Measurements from ENCODE around the gene UBAC1. TPM values are rescaled to one million over a fixed set of nuclear protein-coding genes. Genes with fewer than 3 reads are reported as not detected.

The UBAC1 gene
- total and polyA plus RNA-seq, 9 of the 15 experiments (the other 6 are each of a cell fraction or from before 2014, with no cell fraction given), result 94.0 to 399 (median 228) TPM

- Histone ChIP-seq H3K4me3 (no peak overlapping the region), H3K79me2 (ENCODE audit: control insufficient read depth, insufficient read depth, low read length) (no peaks in the 10 kb centered on the region), H3K27ac (ENCODE audit: extremely low read depth, low read depth, low read length) (no peak overlapping the region), H2AFZ (ENCODE audit: low read depth, low read length) (no peak overlapping the region), H3K4me1 (replicated peaks in 1 of 2; ENCODE audit: control insufficient read depth in 2 of 2, insufficient read depth in 2 of 2, low read length in 2 of 2) (peaks cover 7 to 62% of the 10 kb centered on the region in 2 experiments), H3K9me3 (replicated peaks; ENCODE audit: control insufficient read depth, insufficient read depth, low read depth, low read length) (no peaks in the 10 kb centered on the region), H3K27me3 (ENCODE audit: control insufficient read depth in 2 of 2, insufficient read depth in 2 of 2, low read length in 2 of 2) (no peaks in the 10 kb centered on the region), H3K9ac (ENCODE audit: insufficient read depth in 1 of 2, low read depth in 2 of 2, low read length in 2 of 2) (peak overlapping the region in 1 of 2 experiments; percentile 79; a peak in 2 of 4 replicates), H3K9me1 (ENCODE audit: control insufficient read depth, insufficient read depth, low read length) (peaks cover 15% of the 10 kb centered on the region), H3K36me3 (ENCODE audit: control insufficient read depth, insufficient read depth, low read length) (peaks cover 10% of the 10 kb centered on the region; the same call in 1 of the 3 replicates), H4K20me1 (replicated peaks; ENCODE audit: control insufficient read depth, insufficient read depth, low read length) (no peaks in the 10 kb centered on the region; the same call in 1 of the 2 replicates), H3K4me2 (ENCODE audit: insufficient read depth, low read length) (no peak overlapping the region)
- ChIA-PET CTCF (ENCODE audit: low intra/inter-chr PET ratio) (no interaction called here), POLR2A (interaction anchor here (0.7 kb wide), 1 partner anchor 1609 kb away, joined by 3 read pairs; no protein-coding TSS in a partner anchor)
- 39% methylated on average over 6 of the region's 9 CpGs for WGBS (ENCODE audit: insufficient coverage, low coverage, missing lambda C conversion rate)
- FAIRE-seq, result no peak
- in situ Hi-C loops (cut with MboI), result no loop called here
- intact Hi-C loops (cut with micrococcal nuclease), result no loop called here
- TF ChIP-seq POLR2AphosphoS2 (IDR thresholded peaks at IDR 0.05; ENCODE audit: low read length) (no peak), FOXJ2 (tag; IDR thresholded peaks at IDR 0.05) (no peak), MGA (IDR thresholded peaks at IDR 0.05) (no peak), MLX (CRISPR knock-in tag; conservative IDR thresholded peaks at IDR 0.05) (no peak), HNRNPH1 (optimal IDR thresholded peaks at IDR 0.05; ENCODE audit: low read depth, low read length) (no peak), ZBTB7A (IDR thresholded peaks at IDR 0.05; ENCODE audit: borderline replicate concordance, control insufficient read depth, low read depth, low read length) (peak; percentile 19; the same call in 1 of the 2 replicates), VEZF1 (CRISPR knock-in tag; IDR thresholded peaks at IDR 0.05) (peak; percentile 9; the same call in 1 of the 2 replicates), XRCC3 (IDR thresholded peaks at IDR 0.05) (no peak)
- BruUV-seq (replicated peaks), result no TSS peak
- peak; percentile 37 for ATAC-seq
- DNase-seq (ENCODE audit: extremely low read depth in 1 of 4, low spot score in 3 of 4), result no peak
Measured at GRCh38 chr9:136004219-136004618, 43.0 kb upstream of the UBAC1 start.
